Measurements from ENCODE around the gene TCEAL3. TPM values are rescaled to one million over a fixed set of nuclear protein-coding genes. Genes with fewer than 3 reads are reported as not detected.

TCEAL3 gene
- 1 to 10 TPM; 3.2 to 9.9 (median 4.8) TPM for total RNA-seq

GRCh38 chrX:103607364-103608305, at the start of gene TCEAL3:
TSS of gene TCEAL3 (plus strand) at chrX:103607963. CDS start at chrX:103609065, 1,102 bp downstream.
- Histone ChIP-seq H3K27ac (peak within 1 kb of the TSS; percentile 76 to 87 (median 78)), H3K27me3 (no peaks in the 10 kb centered on the region), H3K4me1 (no peaks in the 10 kb centered on the region), H3K36me3 (no peaks in the 10 kb centered on the region), H3K9me3 (no peaks in the 10 kb centered on the region), H3K4me3 (peak within 1 kb of the TSS; percentile 55 to 72 (median 60))
- TF ChIP-seq POLR2A (IDR thresholded peaks at IDR 0.05) (no peak), CTCF (IDR thresholded peaks at IDR 0.05) (no peak)
- DNase-seq = peak; percentile 57 to 70 (median 59)

GRCh38 chrX:103560256-103560655, 47.5 kb upstream of the TCEAL3 start:
- Histone ChIP-seq H3K27ac (no peak overlapping the region), H3K4me1 (no peaks in the 10 kb centered on the region), H3K27me3 (no peaks in the 10 kb centered on the region), H3K36me3 (no peaks in the 10 kb centered on the region), H3K4me3 (no peak overlapping the region), H3K9me3 (no peaks in the 10 kb centered on the region)
- no peak for DNase-seq
- TF ChIP-seq POLR2A (IDR thresholded peaks at IDR 0.05) = no peak

GRCh38 chrX:103562801-103563200, 45.0 kb upstream of the TCEAL3 start:
- no peaks in the 10 kb centered on the region for H3K36me3 ChIP-seq
- DNase-seq = no peak
- TF ChIP-seq CTCF (IDR thresholded peaks at IDR 0.05) (no peak), POLR2A (IDR thresholded peaks at IDR 0.05) (no peak)
- no peak overlapping the region for H3K27ac ChIP-seq
- H3K4me3 ChIP-seq = no peak overlapping the region
- no peaks in the 10 kb centered on the region for H3K27me3 ChIP-seq
- no peaks in the 10 kb centered on the region for H3K4me1 ChIP-seq
- no peaks in the 10 kb centered on the region for H3K9me3 ChIP-seq

- no peak overlapping the region for H3K4me3 ChIP-seq
- H3K27me3 ChIP-seq = no peaks in the 10 kb centered on the region
- no peak overlapping the region for H3K27ac ChIP-seq
- H3K36me3 ChIP-seq = no peaks in the 10 kb centered on the region
- H3K4me1 ChIP-seq = no peaks in the 10 kb centered on the region
- TF ChIP-seq CTCF (IDR thresholded peaks at IDR 0.05) (no peak), POLR2A (IDR thresholded peaks at IDR 0.05) (no peak)
- H3K9me3 ChIP-seq = no peaks in the 10 kb centered on the region
- DNase-seq = no peak
Measured at GRCh38 chrX:103565197-103565596, 42.6 kb upstream of the TCEAL3 start.

- no peaks in the 10 kb centered on the region for H3K4me1 ChIP-seq
- H3K4me3 ChIP-seq = no peak overlapping the region
- no peak for TF ChIP-seq POLR2A (IDR thresholded peaks at IDR 0.05)
- TF ChIP-seq CTCF (IDR thresholded peaks at IDR 0.05) = no peak
Measured at GRCh38 chrX:103565752-103566151, 42.0 kb upstream of the TCEAL3 start.

GRCh38 chrX:103571121-103571520, 36.6 kb upstream of the TCEAL3 start:
- Histone ChIP-seq H3K36me3 (no peaks in the 10 kb centered on the region), H3K9me3 (no peaks in the 10 kb centered on the region), H3K27me3 (no peaks in the 10 kb centered on the region), H3K4me1 (no peaks in the 10 kb centered on the region), H3K27ac (no peak overlapping the region), H3K4me3 (no peak overlapping the region)
- TF ChIP-seq POLR2A (IDR thresholded peaks at IDR 0.05) (no peak), CTCF (IDR thresholded peaks at IDR 0.05) (no peak)
- no peak for DNase-seq

More at GRCh38 chrX:103565752-103566151, 42.0 kb upstream of the TCEAL3 start:
- H3K27me3 ChIP-seq = no peaks in the 10 kb centered on the region
- no peak for DNase-seq
- no peak overlapping the region for H3K27ac ChIP-seq
- no peaks in the 10 kb centered on the region for H3K36me3 ChIP-seq
- H3K9me3 ChIP-seq = no peaks in the 10 kb centered on the region

All from Peyer's patch (tissue), 4 donors.